ENCODE measurements around the gene C20orf96.
"Not testable (repeated sequence)": the region's sequence is repeated elsewhere in the genome, so short reads cannot be mapped to it uniquely, and the experiment has no call there.

The C20orf96 gene

DNA sequence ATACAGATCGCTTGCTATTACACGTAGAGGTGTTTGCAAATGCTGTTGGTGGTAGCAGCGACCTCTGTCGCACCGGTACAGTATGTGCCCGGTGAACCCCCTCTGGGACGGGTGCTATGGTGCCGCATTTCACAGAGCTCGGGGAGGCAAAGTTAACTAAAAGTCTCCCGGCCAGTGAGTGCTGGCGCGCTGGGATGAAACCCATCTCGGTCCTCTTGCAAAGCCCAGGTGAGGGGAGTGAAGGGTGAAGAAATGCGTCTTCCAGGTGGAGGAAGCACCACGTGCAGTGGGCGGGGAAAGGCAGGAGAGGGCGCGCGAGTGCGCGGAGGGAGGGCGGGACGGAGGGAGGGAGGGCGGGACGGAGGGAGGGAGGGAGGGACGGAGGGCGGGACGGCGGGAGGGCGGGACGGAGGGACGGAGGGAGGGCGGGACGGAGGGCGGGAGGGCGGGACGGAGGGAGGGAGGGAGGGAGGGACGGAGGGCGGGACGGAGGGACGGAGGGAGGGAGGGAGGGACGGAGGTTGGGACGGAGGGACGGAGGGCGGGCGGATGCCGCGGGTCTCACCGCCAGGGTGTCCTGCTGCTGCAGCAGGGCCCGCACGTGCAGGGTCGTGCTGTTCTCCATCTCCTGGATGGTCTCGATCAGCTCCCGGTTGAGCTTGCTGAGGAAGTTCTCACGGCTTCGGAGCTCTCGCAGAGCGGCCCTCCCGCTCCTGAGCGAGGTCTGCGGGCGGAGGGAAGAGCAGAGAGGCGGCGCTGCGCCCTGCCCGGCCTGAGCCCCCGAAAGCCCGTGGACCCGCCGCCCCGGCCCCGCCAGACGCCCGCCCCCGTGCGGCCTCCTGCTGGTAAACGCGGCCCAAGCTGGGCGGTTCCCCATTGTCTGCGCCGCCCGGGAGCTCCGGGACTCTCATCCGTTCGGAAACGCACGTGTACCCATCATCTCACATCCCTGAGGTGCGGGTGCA, 11.7 kb downstream of the C20orf96 start:
- no peak for DNase-seq (ENCODE audit: low spot score)

DNA sequence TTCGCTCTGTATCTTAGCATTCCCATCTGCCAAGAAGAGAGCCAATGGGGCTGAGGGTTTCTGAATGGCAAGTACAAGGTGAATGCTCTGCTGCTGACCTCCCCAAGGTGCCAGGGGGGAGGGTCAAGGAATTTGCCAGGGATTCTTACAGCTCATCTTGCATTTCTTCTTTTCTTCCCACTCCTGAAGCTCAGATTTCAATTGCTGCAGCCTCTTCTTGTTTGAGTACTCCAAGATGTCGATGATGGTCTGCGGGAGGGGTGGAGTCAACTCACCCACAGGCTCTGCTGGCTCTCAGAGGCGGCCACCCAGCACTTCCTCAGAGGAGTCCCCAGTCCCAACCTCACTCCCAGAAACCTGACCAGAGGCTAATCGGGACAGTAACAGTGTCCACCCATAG, 12.4 kb downstream of the C20orf96 start:
- DNase-seq (ENCODE audit: low spot score), result no peak

DNA sequence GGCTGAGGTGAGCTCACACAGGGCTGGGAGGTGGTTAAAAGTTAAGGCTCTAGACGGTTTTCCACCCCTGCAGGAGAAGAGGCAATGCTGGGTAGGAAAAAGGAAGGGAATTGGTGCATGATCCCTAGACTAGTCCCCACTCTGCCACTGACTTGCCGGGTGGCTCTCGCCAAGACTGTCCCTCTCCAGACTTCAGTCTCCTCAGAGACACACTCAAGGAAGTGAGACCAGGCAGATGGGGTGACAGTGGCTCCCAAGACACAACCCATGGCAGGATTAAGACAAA, 13.1 kb downstream of the C20orf96 start:
- no peak for DNase-seq (ENCODE audit: low spot score)

DNA sequence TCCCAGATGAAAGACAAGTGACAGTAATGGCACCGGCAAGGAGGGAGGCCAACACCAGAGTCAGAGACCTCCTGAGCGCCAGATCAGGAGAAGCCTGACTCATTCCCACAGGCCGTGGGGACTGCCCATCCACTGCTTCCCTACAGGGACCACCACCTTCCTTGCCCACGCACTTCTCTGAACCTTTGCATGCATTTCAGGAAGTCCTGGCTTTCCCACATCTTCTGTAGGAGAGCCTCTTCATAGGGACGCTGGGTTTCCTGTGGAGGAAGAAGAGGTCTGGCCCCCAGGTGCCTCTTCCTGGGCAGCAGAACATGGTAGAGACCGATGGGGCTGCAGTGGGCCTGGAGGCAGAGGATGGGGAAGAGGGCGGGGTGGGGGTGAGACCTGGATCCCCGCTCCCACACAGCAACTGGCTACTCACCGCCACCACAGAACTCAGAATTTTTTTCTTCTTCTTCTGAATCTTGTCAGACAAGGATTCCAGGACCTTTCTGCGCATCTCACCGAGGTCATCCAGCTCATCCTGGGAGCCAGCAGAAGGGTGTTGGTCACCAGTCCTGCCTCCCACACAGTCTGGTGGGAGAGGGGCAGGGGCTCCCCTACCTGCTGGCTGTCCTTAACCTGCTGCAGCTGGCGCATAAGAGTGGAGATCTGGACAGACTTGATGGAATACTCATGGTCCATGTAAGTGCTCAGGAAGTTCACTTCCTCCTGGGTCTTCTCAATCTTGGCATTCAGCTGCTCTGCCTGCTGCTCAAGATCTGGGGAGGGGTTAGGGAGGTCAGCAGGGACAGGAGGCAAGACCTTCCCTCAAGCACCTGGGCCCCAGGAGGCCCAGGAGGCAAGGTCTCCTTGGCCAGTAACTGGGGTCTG, 13.7 kb downstream of the C20orf96 start:
- no peak for DNase-seq (ENCODE audit: low spot score)

DNA sequence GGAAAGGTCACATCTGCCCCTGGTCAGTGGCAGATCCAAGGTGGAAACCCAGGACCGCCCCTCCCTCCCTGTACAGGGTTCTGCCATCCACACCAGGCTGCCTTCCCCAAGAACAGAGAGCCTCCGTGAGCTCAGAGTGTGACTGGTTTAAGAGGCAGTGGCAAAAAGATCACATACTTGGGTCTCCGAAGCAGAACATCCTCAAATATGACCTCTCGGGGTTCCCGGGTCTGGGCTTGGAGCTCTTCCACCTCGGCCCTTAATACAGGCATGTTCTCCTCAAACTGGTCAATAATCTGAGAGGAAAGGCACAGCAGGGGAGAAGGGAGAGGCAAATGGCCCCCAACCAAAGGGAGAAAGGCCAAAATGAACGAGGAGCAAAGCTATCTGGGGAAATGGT, 14.8 kb downstream of the C20orf96 start:
- no peak for DNase-seq (ENCODE audit: low spot score)

DNA sequence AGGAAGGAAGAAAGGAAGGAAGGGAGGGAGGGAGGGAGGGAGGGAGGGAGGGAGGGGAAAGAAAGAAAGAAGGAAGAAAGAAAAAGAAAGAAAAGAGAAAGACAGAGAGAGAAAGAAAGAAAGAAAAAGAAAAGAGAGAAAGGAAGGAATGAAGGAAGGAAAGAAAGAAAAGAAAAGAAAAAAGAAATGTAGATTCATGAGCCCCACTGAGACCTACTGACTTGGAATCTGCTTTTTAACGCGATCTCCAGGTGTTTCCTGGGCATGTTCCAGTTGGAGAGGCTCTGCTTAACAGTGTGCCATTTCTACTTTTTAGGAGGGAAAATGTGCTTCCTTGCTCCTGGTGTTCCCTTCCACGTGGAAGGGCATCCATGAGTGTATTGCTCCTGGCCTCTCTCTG, 16.7 kb downstream of the C20orf96 start:
- DNase-seq (ENCODE audit: low spot score), result no peak

DNA sequence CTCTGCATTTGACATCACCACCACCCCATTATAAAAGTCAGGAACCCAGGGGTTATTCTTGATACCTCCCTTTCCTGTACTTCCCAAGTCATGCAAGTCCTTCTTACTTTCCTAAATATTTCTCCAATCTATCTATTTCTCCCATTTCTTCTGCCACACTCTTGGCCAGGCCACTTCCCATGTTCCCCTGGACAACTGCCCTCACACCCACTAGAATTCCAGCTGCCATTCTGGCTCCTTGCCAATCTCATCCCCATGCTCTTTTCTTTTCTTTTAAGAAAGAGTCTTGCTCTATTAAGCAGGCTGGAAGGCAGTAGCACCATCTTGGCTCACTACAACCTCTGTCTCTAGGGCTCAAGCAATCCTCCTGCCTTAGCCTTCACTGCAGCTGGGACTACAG, 17.8 kb downstream of the C20orf96 start:
- no peak for DNase-seq (ENCODE audit: low spot score)

DNA sequence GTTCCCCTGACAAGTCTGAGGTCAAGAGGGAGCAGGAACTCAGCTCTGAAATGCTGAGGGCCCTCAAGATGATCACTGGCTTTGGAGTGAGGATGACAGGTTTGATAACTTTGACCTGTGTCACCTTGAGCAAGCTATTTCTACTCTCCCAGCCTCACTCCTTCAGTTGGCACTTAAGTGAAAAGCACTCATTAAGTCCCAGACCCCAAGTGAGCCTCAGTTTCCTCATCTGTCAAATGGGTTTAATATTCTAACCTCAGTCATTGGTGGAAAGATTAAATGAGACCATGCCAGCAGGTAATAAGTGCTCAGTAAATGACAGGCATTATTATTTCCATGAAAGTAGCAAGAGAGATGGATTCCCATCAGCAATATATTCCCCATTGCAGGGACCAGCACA, 19.0 kb downstream of the C20orf96 start:
- DNase-seq (ENCODE audit: low spot score), result no peak

DNA sequence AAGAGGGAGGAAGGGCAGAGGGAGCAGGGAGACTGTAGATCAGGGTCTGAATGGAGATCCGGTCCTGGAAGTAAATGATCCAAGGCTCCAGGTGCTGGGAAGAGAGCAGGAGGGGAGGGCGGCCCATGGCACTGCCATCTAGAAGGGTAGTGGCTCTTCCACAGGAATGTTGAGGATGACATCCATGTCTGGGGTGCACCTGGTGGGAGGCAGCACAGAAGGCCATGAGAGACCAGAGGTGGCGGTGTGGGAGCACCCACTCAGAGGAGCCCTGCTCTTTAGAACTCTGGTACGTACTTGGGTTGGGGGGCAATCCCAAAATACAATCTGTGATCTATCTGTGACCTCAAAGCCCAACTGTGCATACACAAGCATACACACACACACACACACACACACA, 19.5 kb downstream of the C20orf96 start:
- DNase-seq (ENCODE audit: low spot score), result no peak

DNA sequence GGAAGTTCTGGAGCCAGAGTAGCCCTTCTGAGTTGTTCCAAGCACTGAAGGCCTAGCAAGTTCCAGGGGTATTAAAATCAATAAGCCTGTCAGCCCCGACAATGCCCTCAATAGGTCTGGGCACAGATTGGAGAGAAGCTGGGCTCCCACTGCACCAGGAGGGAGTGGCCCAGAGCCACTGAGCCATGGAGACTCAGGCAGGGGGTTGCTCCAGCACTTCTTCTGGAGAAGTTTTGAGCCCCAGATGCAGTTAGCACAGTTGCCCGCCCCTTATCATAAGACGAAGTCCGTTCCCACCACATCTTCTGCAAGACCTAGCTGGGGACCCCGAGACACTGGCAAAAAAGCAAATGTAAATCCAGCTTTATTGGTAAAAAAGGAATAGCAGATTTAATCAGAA, 20.0 kb downstream of the C20orf96 start:
- DNase-seq (ENCODE audit: low spot score), result no peak

DNA sequence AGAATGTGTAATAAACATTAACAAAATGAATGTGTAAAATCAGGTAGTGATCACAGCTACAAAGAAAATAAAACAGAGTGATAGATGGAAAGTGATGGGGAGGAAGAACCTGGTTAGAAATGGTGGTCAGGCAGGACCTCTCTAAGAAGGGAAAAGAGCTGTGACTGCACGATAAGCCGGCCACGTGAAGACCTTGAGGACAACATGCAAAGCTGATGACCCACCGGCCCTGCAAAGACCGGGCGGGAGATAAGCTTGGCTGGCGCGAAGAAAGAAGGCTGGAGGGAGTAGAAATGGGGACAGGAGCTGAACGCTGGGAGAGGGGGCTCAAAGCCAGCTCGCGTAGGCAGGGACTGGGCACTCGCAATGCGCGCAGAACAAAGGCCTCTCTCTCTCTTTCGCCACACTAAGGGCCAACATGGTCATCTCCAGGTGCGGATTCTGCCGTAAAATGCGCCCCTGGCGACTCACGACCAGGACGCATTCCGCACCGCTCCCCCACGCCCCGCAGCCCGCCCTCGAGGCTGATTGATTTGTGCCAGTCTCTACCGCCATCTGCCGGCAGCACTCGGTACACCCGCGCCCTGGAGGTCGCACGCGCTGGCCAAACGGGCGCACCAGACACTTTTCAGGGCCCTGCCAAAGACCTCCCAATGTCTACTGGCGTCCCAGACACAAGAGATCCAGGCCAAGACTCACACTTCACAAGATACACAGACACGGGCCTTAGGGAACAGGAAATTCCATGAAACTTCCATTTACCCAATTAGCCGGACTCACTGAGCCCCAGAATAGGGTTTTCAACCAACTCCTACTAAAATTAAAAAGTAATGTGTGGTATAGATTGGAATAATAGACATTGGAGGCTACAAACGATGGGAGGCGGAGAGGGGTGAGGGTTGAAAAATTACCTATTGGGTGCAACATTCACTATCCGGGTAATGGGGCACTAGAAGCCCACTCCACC, 23.7 kb downstream of the C20orf96 start:
- peak; percentile 93 for DNase-seq (ENCODE audit: low spot score)

DNA sequence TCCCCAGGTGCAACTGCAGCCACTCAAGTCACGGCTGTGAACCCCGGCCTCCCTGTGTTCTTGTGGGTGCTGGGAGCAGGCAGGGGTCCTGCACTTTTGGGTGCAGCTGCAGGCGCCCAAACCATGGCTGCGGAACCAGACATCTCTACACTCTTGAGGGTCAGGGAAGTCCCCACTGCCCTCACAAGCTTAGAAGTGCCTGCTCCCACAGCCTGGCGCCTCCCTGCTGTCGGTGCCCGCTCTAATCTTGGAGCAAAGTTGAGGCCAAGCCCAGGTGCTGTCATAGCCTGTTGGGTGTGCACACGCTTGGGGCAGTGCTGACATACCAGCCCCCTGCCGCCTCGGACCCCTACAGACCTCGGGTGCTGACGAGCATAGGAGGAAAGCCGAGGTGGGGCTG, 26.8 kb downstream of the C20orf96 start:
- no peak for DNase-seq (ENCODE audit: low spot score)

DNA sequence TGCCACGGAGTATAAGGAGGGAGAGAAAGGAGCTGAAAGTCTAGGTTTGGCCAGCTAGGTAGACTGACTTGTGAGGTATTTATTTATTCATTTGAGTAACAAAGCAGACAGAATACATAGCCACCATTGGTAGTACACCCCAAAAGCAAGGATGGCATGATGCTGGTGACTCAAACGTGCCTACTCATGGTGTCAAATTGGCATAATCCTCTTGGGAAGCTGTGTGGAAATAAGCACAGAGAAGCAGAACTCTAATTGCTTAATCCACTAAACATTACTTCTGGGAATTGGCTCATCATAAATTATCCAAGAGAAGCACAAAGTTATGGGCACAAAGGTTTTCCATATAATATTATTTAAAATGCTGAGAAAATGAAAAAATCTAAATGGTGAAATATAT, 30.6 kb downstream of the C20orf96 start:
- no peak for DNase-seq (ENCODE audit: low spot score)

DNA sequence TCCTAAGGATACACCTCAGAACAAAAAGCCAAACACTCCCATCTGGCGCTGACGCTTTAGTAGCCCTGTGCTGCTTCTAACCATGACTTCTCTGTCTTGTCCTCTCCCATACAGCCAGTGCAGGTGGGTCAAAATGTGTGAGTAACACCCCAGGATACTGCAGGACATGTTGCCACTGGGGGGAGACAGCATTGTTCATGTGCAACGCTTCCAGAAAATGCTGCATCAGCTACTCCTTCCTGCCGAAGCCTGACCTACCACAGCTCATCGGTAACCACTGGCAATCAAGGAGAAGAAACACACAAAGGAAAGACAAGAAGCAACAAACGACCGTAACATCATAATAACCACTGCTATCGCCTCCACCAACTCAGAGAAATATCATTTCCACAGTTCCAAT, 31.6 kb downstream of the C20orf96 start:
- DNase-seq (ENCODE audit: low spot score), result peak; percentile 34

DNA sequence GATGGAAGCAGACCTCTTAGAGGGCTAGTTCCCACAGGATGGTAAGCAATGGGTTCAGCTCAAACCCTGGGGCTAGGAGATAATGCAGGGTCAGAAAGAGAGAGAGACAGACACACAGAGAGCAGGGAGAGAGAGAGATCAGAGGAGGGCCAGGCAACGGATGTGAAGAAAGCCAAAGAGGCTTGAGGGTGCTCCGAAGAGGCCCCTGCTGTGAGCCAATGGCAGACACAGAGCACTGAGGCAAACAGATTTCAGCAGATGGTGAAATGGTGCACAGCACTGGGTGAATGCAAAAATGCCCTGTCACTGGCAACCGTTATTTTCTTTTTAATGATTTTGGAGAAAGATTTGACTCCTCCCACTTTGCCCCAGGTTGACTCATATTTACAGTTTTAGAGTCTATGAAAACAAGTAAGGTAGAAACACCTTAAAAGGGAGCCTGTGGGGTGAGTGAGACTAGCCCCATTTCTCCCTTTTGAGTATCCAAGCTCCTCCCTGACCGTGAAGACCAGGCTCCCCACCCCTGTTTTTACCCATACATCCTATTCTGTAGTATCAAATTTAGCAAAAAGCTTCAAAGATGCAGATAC, 32.2 kb downstream of the C20orf96 start:
- no peak for DNase-seq (ENCODE audit: low spot score)

DNA sequence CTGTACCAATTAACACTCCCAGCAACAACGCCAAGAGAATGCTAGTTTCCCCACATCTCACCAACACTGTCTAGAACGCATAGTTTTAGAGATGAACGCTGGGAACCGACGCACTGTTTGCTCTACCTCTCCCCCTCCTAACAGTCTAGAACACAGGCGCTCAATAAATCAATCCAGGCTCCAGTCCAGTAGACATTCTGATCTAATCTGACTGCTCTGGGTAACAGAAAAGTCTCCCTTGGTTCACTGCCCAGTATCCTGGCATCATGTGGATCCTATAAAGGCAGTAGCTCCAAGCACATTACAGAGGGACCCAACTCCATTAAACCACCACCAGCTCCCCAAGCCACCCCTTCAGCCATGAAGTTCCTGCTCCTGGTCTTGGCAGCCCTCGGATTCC, 33.1 kb downstream of the C20orf96 start, which contains the start of gene DEFB132:
DEFB132 (plus strand) TSS at position 306 of the 400 bp plus-strand sequence; CDS start at position 361, 55 bp downstream.
- no peak for DNase-seq (ENCODE audit: low spot score)

DNA sequence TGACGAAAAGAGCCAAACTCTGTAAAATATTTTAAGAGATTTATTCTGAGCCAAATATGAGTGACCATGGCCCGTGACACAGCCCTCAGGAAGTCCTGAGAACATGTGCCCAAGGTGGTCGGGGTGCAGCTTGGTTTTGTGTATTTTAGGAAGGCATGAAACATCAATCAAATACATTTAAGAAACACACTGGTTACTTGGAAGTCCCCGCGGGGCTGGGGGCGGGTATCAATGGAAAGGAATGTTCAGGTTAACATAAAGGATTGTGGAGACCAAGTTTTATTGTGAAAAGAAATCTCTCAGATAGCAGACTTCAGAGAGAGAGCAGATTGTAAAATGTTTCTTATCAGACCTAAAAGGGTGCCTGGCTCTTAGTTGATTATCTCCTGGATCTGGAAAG, 37.1 kb downstream of the C20orf96 start:
- DNase-seq (ENCODE audit: low spot score), result not testable (repeated sequence)

DNA sequence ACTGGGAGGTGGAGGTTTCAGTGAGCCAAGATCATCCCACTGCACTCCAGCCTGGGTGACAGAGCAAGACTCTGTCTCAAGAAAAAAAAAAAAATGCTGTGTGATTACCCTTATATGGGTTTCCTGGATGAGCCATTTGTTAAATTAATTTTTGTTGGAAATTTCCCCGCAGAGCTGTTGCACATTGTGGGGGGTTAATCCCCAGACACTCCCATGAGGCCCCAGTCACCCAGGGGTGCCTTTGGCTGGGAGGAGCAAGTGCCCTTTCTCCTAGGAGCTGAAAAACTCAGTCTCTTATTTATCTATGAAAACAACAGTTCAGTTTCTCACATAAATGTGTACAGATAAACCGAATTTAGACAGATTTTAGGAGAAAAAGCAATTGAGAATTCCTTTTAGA, 37.7 kb downstream of the C20orf96 start:
- DNase-seq (ENCODE audit: low spot score), result no peak

DNA sequence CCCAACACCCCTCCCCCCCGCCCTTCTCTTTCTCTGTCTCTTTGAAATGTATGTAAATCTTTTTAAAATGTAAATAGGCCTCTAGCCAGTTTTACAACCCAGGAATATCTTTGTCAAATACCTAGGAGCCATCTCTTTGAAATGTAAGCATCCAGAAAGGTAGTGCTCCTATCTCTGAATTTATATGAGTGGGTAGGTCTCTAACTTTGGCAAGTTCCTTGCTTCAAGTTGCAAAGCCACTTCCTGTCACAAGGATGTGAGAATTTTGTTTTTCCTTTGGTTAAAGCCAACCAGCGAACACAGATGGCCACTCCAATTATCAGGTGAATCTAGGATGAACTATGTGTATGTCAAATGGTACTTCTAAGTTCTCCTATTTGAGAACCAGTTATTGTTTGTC, 39.2 kb downstream of the C20orf96 start:
- no peak for DNase-seq (ENCODE audit: low spot score)

DNA sequence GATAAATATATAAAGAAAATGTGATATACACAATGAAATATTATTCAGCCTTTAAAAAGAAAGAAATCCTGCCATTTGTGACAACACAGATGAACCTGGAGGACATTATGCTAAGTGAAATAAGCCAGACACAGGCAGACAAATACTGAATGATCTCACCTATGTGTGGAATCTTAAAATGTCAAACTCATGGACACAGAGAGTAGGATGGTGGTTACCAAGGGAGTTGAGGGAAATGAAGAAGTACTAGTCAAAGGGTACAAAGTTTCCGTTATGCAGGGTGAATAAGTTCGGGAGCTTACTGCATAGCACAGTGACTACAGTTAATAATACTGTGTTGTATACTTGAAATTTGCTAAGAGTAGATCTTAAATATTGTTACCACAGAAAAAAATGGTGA, 47.6 kb downstream of the C20orf96 start:
- DNase-seq (ENCODE audit: low spot score), result no peak

DNA sequence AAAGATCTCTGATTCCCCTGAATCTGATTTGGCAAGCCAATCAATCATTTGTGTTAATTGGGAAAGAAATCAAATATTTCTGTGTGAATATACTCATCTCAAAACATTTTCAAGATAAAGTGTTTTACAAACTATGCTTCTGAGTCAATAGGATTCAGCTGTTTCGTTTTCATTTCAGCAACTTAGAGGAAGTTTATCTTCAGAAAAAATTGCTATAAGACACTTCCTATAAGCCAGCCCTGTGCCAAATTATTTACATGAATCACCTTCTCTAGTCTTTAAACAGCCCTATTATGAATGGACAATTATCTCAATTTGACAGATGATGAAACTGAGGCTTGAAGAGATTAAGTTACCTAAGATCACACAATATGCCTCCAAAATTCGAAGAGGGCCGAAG, 52.6 kb downstream of the C20orf96 start:
- no peak for DNase-seq (ENCODE audit: low spot score)

DNA sequence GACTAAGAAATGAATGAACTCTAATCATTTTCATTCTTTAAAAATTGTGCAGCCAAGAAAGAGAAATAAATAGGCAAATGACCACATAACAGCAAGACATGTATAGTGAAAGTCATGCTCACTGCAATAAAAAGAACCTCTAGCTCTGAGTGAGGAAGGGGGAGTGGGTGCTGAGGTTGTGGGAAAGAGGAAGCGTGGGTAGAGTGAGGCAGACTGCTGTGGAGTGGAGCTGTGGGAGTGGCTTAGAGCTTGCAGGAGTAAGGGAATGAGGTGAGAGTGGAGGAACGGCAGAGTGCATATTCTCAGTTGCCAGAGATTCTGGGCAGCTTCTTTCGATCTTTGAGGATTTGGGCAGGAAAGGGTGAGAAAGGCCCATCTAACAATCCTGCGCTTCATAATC, 53.1 kb downstream of the C20orf96 start:
- no peak for DNase-seq (ENCODE audit: low spot score)

Measured in GM03348 (cell line).